Measurements from ENCODE around the gene DOCK2.

The DOCK2 gene

DNA sequence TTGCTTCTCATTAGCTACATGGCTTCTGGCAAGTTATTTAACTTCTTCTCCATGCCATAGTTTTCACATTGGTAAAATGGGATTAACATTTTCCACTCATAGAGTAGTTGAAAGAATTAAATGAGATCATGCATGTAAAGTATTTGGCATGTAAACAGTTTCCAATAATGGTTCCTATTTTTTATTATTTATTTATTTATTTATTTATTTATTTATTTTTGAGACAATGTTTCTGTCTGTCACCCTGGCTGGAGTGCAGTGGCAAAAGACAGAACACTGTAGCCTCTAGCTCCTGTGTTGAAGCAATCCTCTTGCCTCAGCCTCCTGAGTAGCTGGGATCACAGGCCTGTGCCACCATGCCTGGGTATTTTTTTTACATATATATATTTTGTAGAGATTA, 117.7 kb downstream of the DOCK2 start:
- no peak overlapping the region for H3K27ac ChIP-seq
- H3K9ac ChIP-seq (ENCODE audit: insufficient read length): no peak overlapping the region
- no peak for TF ChIP-seq POLR2AphosphoS5 (IDR thresholded peaks at IDR 0.05; ENCODE audit: borderline replicate concordance, low read depth, low read length)
- TF ChIP-seq EZH2 (IDR thresholded peaks at IDR 0.05): no peak
- TF ChIP-seq FOXP2 (optimal IDR thresholded peaks at IDR 0.05; ENCODE audit: control extremely low read depth, extremely low read length, insufficient read depth): no peak
- no peak overlapping the region for H3K4me3 ChIP-seq
- no peaks in the 10 kb centered on the region for H3K36me3 ChIP-seq (ENCODE audit: insufficient read depth, low read length)
- no peak for DNase-seq (ENCODE audit: low read depth, low spot score)
- no peaks in the 10 kb centered on the region for H3K9me3 ChIP-seq (ENCODE audit: low read depth, low read length)

DNA sequence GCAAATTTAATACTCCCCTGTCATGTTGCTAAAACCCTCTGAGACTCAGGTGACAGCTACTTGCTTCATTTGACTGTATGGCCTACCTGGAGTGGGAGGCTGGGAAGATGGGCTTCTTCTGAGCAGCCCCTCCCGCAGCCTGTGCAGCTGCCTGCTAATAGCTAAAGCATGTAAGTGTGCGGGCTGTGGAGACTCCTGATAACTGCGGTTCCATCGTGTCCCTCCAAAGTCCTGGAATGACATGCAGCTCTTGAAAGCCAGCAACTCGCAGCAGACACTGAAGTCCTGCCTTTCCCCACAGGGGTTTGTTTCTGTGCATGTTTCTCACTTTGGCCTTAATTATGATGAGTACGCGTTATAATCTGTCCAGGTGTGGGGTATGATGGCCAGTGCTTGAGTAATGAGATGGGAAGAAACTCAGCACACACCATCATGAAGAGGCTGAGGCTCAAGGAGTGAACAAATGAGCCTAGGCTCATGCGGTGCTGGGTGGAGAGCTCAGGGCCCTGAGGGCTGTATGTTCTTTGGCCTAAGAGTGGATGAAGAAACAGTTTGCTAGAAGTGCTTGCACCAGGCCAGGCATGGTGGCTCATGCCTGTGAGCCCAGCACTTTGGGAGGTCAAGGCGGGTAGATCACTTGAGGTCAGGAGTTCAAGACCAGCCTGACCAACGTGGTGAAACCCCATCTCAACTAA, 119.1 kb downstream of the DOCK2 start:
- TF ChIP-seq FOXP2 (optimal IDR thresholded peaks at IDR 0.05; ENCODE audit: control extremely low read depth, extremely low read length, insufficient read depth): no peak
- TF ChIP-seq POLR2AphosphoS5 (IDR thresholded peaks at IDR 0.05; ENCODE audit: borderline replicate concordance, low read depth, low read length): no peak
- TF ChIP-seq EZH2 (IDR thresholded peaks at IDR 0.05): no peak
- Histone ChIP-seq H3K9me3 (ENCODE audit: low read depth, low read length) (no peaks in the 10 kb centered on the region), H3K36me3 (ENCODE audit: insufficient read depth, low read length) (no peaks in the 10 kb centered on the region), H3K9ac (ENCODE audit: insufficient read length) (no peak overlapping the region), H3K4me3 (no peak overlapping the region), H3K27ac (no peak overlapping the region)
- DNase-seq (ENCODE audit: low read depth, low spot score): no peak

DNA sequence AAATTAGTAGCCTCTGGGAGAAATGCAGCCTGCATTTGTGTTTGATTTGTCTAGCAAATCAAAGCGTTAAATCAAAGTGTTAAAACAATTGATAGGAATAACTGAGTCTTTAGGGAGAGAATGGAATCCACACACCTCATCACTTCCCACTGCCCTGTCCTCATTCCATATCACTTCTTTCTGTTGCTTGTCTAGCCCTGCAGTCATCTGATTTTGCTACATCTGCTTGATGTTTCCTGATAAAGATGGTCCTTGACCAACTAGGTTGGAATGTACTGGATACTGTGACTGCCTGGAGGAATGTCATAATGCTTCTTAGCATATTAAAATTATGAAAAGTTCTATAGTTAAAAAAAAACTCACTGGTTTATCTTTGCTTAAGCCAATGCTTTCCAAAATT, 119.9 kb downstream of the DOCK2 start:
- H3K27ac ChIP-seq: no peak overlapping the region
- H3K4me3 ChIP-seq: no peak overlapping the region
- no peak overlapping the region for H3K9ac ChIP-seq (ENCODE audit: insufficient read length)
- H3K36me3 ChIP-seq (ENCODE audit: insufficient read depth, low read length): no peaks in the 10 kb centered on the region
- DNase-seq (ENCODE audit: low read depth, low spot score): no peak
- TF ChIP-seq EZH2 (IDR thresholded peaks at IDR 0.05) (no peak), POLR2AphosphoS5 (IDR thresholded peaks at IDR 0.05; ENCODE audit: borderline replicate concordance, low read depth, low read length) (no peak), FOXP2 (optimal IDR thresholded peaks at IDR 0.05; ENCODE audit: control extremely low read depth, extremely low read length, insufficient read depth) (no peak)
- H3K9me3 ChIP-seq (ENCODE audit: low read depth, low read length): no peaks in the 10 kb centered on the region

GRCh38 chr5:169758886-169759285, 121.8 kb downstream of the DOCK2 start:
- no peak overlapping the region for H3K4me3 ChIP-seq
- no peak for DNase-seq (ENCODE audit: low read depth, low spot score)
- H3K36me3 ChIP-seq (ENCODE audit: insufficient read depth, low read length): no peaks in the 10 kb centered on the region
- TF ChIP-seq EZH2 (IDR thresholded peaks at IDR 0.05) (no peak), FOXP2 (optimal IDR thresholded peaks at IDR 0.05; ENCODE audit: control extremely low read depth, extremely low read length, insufficient read depth) (no peak), POLR2AphosphoS5 (IDR thresholded peaks at IDR 0.05; ENCODE audit: borderline replicate concordance, low read depth, low read length) (no peak)
- H3K9me3 ChIP-seq (ENCODE audit: low read depth, low read length): no peaks in the 10 kb centered on the region
- H3K9ac ChIP-seq (ENCODE audit: insufficient read length): no peak overlapping the region
- H3K27ac ChIP-seq: no peak overlapping the region

GRCh38 chr5:169760229-169760628, 123.2 kb downstream of the DOCK2 start:
- TF ChIP-seq EZH2 (IDR thresholded peaks at IDR 0.05): no peak
- TF ChIP-seq POLR2AphosphoS5 (IDR thresholded peaks at IDR 0.05; ENCODE audit: borderline replicate concordance, low read depth, low read length): no peak
- TF ChIP-seq FOXP2 (optimal IDR thresholded peaks at IDR 0.05; ENCODE audit: control extremely low read depth, extremely low read length, insufficient read depth): no peak
- no peak overlapping the region for H3K27ac ChIP-seq
- H3K4me3 ChIP-seq: no peak overlapping the region
- H3K9ac ChIP-seq (ENCODE audit: insufficient read length): no peak overlapping the region
- H3K9me3 ChIP-seq (ENCODE audit: low read depth, low read length): no peaks in the 10 kb centered on the region
- no peaks in the 10 kb centered on the region for H3K36me3 ChIP-seq (ENCODE audit: insufficient read depth, low read length)
- DNase-seq (ENCODE audit: low read depth, low spot score): no peak

- Histone ChIP-seq H3K36me3 (ENCODE audit: insufficient read depth, low read length) (no peaks in the 10 kb centered on the region), H3K4me3 (no peak overlapping the region), H3K9ac (ENCODE audit: insufficient read length) (no peak overlapping the region), H3K9me3 (ENCODE audit: low read depth, low read length) (no peaks in the 10 kb centered on the region), H3K27ac (no peak overlapping the region)
- DNase-seq (ENCODE audit: low read depth, low spot score): no peak
- no peak for TF ChIP-seq POLR2AphosphoS5 (IDR thresholded peaks at IDR 0.05; ENCODE audit: borderline replicate concordance, low read depth, low read length)
- no peak for TF ChIP-seq FOXP2 (optimal IDR thresholded peaks at IDR 0.05; ENCODE audit: control extremely low read depth, extremely low read length, insufficient read depth)
- no peak for TF ChIP-seq EZH2 (IDR thresholded peaks at IDR 0.05)
These were observed 125.4 kb downstream of the DOCK2 start for GRCh38 chr5:169762338-169763095.

DNA sequence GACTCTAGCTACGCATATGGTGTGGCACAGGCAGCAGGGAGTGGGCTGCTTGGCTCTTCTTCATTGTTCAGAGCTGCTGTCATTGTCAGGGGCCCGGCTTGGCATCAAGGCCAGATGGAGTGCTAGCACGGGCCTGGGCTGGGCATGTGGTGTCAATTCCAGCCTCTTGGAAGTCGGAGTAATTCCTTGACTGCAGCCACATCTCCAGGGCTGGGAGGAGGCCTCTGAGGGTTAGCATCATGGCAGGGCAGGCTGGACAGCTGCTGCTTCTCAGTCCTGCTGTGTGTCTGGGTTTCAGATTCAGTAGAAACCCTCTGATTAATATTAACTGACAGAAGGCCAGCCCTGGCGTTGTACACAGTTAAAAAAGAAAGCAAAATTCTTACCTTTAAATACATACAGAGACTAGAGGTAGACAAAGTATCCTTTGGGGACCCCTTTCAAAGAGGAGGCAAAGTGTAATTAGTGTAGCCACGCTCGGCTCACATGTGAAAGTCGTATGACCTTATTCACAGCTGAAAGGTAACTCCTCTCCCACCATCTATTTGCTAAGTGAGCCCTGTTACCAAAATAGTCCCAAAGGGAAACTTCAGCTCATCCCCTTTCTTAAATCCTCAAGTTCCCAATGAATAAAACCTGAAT, 126.4 kb downstream of the DOCK2 start:
- no peak for DNase-seq (ENCODE audit: low read depth, low spot score)
- TF ChIP-seq FOXP2 (optimal IDR thresholded peaks at IDR 0.05; ENCODE audit: control extremely low read depth, extremely low read length, insufficient read depth) (no peak), EZH2 (IDR thresholded peaks at IDR 0.05) (no peak), POLR2AphosphoS5 (IDR thresholded peaks at IDR 0.05; ENCODE audit: borderline replicate concordance, low read depth, low read length) (no peak)
- H3K4me3 ChIP-seq: no peak overlapping the region
- no peak overlapping the region for H3K27ac ChIP-seq
- H3K9me3 ChIP-seq (ENCODE audit: low read depth, low read length): no peaks in the 10 kb centered on the region
- H3K9ac ChIP-seq (ENCODE audit: insufficient read length): no peak overlapping the region
- H3K36me3 ChIP-seq (ENCODE audit: insufficient read depth, low read length): no peaks in the 10 kb centered on the region

- DNase-seq (ENCODE audit: low read depth, low spot score): no peak
- Histone ChIP-seq H3K9me3 (ENCODE audit: low read depth, low read length) (no peaks in the 10 kb centered on the region), H3K9ac (ENCODE audit: insufficient read length) (no peak overlapping the region), H3K27ac (no peak overlapping the region), H3K4me3 (no peak overlapping the region), H3K36me3 (ENCODE audit: insufficient read depth, low read length) (no peaks in the 10 kb centered on the region)
- no peak for TF ChIP-seq POLR2AphosphoS5 (IDR thresholded peaks at IDR 0.05; ENCODE audit: borderline replicate concordance, low read depth, low read length)
- TF ChIP-seq EZH2 (IDR thresholded peaks at IDR 0.05): no peak
- TF ChIP-seq FOXP2 (optimal IDR thresholded peaks at IDR 0.05; ENCODE audit: control extremely low read depth, extremely low read length, insufficient read depth): no peak
These were observed 126.9 kb downstream of the DOCK2 start for GRCh38 chr5:169764018-169764378.
